ENCODE measurements around the gene SUMO3. TPM values are rescaled to one million over a fixed set of nuclear protein-coding genes. Genes with fewer than 3 reads are reported as not detected.

SUMO3 gene
- total RNA-seq, 3 donors from 2014 or later, result 64.2 to 64.8 (median 64.4) TPM

DNA sequence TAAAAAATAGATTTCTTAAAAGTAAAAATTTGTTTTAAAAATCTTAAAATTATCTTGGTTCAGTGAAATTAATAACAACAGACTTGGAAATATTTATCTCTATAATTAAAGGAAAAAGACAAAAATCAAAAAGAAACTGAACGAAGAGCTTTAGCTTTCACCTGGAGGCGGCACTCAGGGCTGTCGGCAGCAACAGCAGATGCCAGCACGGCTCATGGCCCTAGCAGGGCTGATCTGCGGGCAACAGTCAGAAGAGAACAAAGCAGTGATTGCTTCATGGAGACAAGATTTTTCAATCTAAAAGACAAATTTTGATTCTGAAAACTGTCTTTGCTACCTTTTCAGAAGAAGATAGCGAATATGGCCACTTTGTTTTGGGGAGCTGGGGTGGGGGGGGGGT, 38.9 kb downstream of the SUMO3 start:
- Histone ChIP-seq H3K27ac (no peak overlapping the region), H3K4me3 (no peak overlapping the region), H3K36me3 (no peaks in the 10 kb centered on the region), H3K4me1 (no peaks in the 10 kb centered on the region), H3K27me3 (no peaks in the 10 kb centered on the region), H3K9me3 (no peaks in the 10 kb centered on the region)
- TF ChIP-seq POLR2AphosphoS5 (IDR thresholded peaks at IDR 0.05) (no peak), POLR2A (IDR thresholded peaks at IDR 0.05) (no peak)
- TF ChIP-seq, protein P1, sequence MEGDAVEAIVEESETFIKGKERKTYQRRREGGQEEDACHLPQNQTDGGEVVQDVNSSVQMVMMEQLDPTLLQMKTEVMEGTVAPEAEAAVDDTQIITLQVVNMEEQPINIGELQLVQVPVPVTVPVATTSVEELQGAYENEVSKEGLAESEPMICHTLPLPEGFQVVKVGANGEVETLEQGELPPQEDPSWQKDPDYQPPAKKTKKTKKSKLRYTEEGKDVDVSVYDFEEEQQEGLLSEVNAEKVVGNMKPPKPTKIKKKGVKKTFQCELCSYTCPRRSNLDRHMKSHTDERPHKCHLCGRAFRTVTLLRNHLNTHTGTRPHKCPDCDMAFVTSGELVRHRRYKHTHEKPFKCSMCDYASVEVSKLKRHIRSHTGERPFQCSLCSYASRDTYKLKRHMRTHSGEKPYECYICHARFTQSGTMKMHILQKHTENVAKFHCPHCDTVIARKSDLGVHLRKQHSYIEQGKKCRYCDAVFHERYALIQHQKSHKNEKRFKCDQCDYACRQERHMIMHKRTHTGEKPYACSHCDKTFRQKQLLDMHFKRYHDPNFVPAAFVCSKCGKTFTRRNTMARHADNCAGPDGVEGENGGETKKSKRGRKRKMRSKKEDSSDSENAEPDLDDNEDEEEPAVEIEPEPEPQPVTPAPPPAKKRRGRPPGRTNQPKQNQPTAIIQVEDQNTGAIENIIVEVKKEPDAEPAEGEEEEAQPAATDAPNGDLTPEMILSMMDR (IDR thresholded peaks at IDR 0.05), result no peak
- DNase-seq (ENCODE audit: low spot score in 2 of 2), result no peak
- intact Hi-C loops (cut with DNase I; ENCODE audit: low total_unique reads), result no loop called here

DNA sequence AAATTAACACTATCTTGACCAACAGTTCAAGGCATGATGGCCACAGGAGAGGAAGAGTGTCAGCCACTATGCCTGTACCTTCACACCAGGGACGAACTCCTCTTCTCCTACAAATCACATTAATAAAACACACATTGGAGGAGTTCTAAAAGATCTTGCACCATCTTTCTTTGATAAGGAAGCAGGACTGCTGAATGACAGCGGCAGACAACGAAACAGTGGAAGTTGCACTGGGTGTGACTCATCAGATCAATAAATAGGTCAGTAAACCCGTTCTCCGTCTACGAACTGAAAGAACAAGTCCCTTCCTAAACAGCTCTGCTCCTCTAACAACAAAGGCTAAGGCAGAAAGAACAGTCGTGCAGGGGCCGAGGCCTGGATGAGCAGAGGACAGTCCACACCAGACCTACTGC, 39.4 kb downstream of the SUMO3 start:
- Histone ChIP-seq H3K27ac (no peak overlapping the region), H3K27me3 (no peaks in the 10 kb centered on the region), H3K4me1 (no peaks in the 10 kb centered on the region), H3K4me3 (no peak overlapping the region), H3K36me3 (no peaks in the 10 kb centered on the region), H3K9me3 (no peaks in the 10 kb centered on the region)
- TF ChIP-seq POLR2A (IDR thresholded peaks at IDR 0.05) (no peak), POLR2AphosphoS5 (IDR thresholded peaks at IDR 0.05) (no peak)
- TF ChIP-seq, protein P1 (IDR thresholded peaks at IDR 0.05), result no peak
- DNase-seq (ENCODE audit: low spot score in 2 of 2), result no peak
- intact Hi-C loops (cut with DNase I; ENCODE audit: low total_unique reads), result no loop called here

DNA sequence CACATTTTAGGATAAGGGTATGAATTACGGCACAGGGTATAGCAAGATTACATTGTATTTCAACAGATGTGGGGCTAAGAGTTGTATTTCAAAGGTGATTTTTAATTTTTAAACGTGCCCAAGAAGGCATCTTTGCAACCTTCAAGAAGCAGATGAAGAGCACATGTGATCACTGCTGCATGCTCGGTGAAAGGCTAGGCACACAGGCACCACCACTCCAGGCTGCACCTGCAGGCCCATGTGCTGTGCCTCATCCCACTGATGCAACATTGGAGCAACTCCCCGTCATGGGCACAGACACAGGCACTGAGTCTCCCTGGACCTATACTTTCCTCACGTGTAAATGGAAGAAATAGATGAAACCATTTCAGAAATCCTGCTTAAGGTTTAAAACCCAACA, 39.8 kb downstream of the SUMO3 start:
- H3K27me3 ChIP-seq, result no peaks in the 10 kb centered on the region
- no peaks in the 10 kb centered on the region for H3K36me3 ChIP-seq
- TF ChIP-seq, protein P1 (IDR thresholded peaks at IDR 0.05), result no peak
- TF ChIP-seq POLR2AphosphoS5 (IDR thresholded peaks at IDR 0.05) (no peak), POLR2A (IDR thresholded peaks at IDR 0.05) (no peak)
- intact Hi-C loops (cut with DNase I; ENCODE audit: low total_unique reads), result no loop called here
- DNase-seq (ENCODE audit: low spot score in 2 of 2), result no peak
- H3K27ac ChIP-seq, result no peak overlapping the region
- no peaks in the 10 kb centered on the region for H3K9me3 ChIP-seq
- H3K4me1 ChIP-seq, result no peaks in the 10 kb centered on the region
- no peak overlapping the region for H3K4me3 ChIP-seq

DNA sequence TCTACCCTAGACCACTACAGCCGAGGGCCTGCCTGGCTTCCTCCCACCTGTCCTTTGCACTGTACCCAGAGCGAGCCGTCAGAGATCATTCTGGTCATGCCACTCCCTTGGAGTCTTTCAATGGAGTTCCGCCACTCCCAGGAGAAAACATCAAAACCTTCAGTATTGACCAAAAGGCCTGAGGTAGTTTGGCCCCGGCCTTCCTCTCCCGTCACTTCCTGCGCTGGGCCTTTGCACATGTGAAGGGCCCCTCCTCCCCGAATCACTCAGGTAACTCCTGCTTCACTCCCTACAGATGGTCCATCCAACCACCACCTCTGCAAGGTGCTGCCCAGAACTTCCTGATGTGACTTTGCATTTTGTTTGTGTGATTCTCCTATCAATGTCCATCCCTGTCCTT, 42.9 kb downstream of the SUMO3 start:
- Histone ChIP-seq H3K27ac (no peak overlapping the region), H3K27me3 (no peaks in the 10 kb centered on the region), H3K9me3 (no peaks in the 10 kb centered on the region), H3K36me3 (no peaks in the 10 kb centered on the region), H3K4me3 (no peak overlapping the region), H3K4me1 (no peaks in the 10 kb centered on the region)
- DNase-seq (ENCODE audit: low spot score in 2 of 2), result no peak
- TF ChIP-seq, protein P1 (IDR thresholded peaks at IDR 0.05), result no peak
- TF ChIP-seq POLR2AphosphoS5 (IDR thresholded peaks at IDR 0.05) (no peak), POLR2A (IDR thresholded peaks at IDR 0.05) (no peak)
- intact Hi-C loops (cut with DNase I; ENCODE audit: low total_unique reads), result no loop called here

DNA sequence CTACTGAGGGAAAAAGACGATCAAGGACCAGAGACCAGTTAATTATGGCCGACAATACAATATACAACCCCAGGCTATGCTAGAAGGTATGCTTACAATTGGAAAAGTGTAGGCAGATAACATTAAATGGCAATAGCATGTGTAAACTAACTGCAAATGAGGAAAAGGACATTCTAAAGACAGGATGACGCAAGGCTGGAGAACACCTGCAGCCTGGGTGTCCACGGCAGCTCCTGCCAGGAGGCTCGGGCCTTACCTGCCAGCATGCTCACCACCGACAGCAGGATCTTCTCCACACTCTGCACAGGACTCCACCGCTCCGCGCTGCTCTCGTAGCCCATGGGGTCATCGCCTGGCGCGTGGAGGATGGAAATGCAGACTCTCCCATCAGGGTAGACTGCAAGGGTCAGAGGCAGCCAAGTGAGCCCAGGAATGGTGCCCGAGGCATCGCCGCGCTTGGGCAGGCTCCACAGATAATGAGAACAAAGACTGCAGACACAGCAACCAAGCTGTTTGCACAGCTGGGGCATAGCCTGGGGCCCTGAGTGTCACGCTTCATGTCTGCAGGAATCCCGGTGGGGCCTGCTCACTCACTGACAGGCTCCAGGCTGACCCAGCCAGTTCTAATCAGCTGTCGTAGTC, 44.5 kb downstream of the SUMO3 start:
- Histone ChIP-seq H3K9me3 (no peaks in the 10 kb centered on the region), H3K4me1 (no peaks in the 10 kb centered on the region), H3K27ac (no peak overlapping the region), H3K36me3 (no peaks in the 10 kb centered on the region), H3K4me3 (no peak overlapping the region), H3K27me3 (no peaks in the 10 kb centered on the region)
- no peak for DNase-seq (ENCODE audit: low spot score in 2 of 2)
- TF ChIP-seq, protein P1 (IDR thresholded peaks at IDR 0.05), result no peak
- no peak for TF ChIP-seq POLR2A (IDR thresholded peaks at IDR 0.05)
- TF ChIP-seq POLR2AphosphoS5 (IDR thresholded peaks at IDR 0.05), result no peak
- intact Hi-C loops (cut with DNase I; ENCODE audit: low total_unique reads), result no loop called here
